ENCODE data around the gene MED15. TPM values are rescaled to one million over a fixed set of nuclear protein-coding genes. Genes with fewer than 3 reads are reported as not detected.
"Not testable (repeated sequence)": the region's sequence is repeated elsewhere in the genome, so short reads cannot be mapped to it uniquely, and the experiment has no call there.

The MED15 gene
- total RNA-seq, 1 experiment from 2014 or later = 14.7 TPM

- Histone ChIP-seq H3K4me3 (no peak overlapping the region), H3K27ac (no peak overlapping the region), H3K36me3 (no peaks in the 10 kb centered on the region), H3K27me3 (no peaks in the 10 kb centered on the region), H3K9me3 (replicated peaks) (no peaks in the 10 kb centered on the region), H3K4me1 (peaks cover 7% of the 10 kb centered on the region)
- DNase-seq = no peak
Observed at GRCh38 chr22:20471126-20471833, 36.1 kb upstream of the MED15 start.

- Histone ChIP-seq H3K4me1 (no peaks in the 10 kb centered on the region), H3K9me3 (replicated peaks) (no peaks in the 10 kb centered on the region), H3K27me3 (no peaks in the 10 kb centered on the region), H3K36me3 (no peaks in the 10 kb centered on the region), H3K4me3 (no peak overlapping the region), H3K27ac (no peak overlapping the region)
- DNase-seq = no peak
Observed at GRCh38 chr22:20472629-20473442, 34.6 kb upstream of the MED15 start.

GRCh38 chr22:20475115-20475436 lies 32.3 kb upstream of the MED15 start:
- Histone ChIP-seq H3K36me3 (no peaks in the 10 kb centered on the region), H3K4me1 (no peaks in the 10 kb centered on the region), H3K27ac (no peak overlapping the region), H3K27me3 (no peaks in the 10 kb centered on the region), H3K4me3 (no peak overlapping the region), H3K9me3 (replicated peaks) (no peaks in the 10 kb centered on the region)
- no peak for DNase-seq

- DNase-seq; H3K27me3 ChIP-seq; H3K36me3 ChIP-seq; H3K4me1 ChIP-seq; H3K4me3 ChIP-seq; H3K9me3 ChIP-seq (replicated peaks); H3K27ac ChIP-seq: not testable (repeated sequence)
Observed at GRCh38 chr22:20475569-20475968, 31.8 kb upstream of the MED15 start.

GRCh38 chr22:20478059-20478458 lies 29.4 kb upstream of the MED15 start:
- not testable (repeated sequence) for H3K9me3 ChIP-seq (replicated peaks); H3K36me3 ChIP-seq; H3K27ac ChIP-seq; DNase-seq; H3K27me3 ChIP-seq; H3K4me1 ChIP-seq; H3K4me3 ChIP-seq

GRCh38 chr22:20479612-20480196 lies 27.7 kb upstream of the MED15 start:
- Histone ChIP-seq H3K36me3 (no peaks in the 10 kb centered on the region; the same call in 1 of the 2 replicates), H3K27me3 (no peaks in the 10 kb centered on the region), H3K4me3 (no peak overlapping the region), H3K4me1 (no peaks in the 10 kb centered on the region), H3K9me3 (replicated peaks) (no peaks in the 10 kb centered on the region), H3K27ac (no peak overlapping the region)
- no peak for DNase-seq

- not testable (repeated sequence) for H3K4me1 ChIP-seq; H3K27me3 ChIP-seq; H3K27ac ChIP-seq; H3K36me3 ChIP-seq; DNase-seq; H3K4me3 ChIP-seq; H3K9me3 ChIP-seq (replicated peaks)
Observed at GRCh38 chr22:20483143-20483506, 24.3 kb upstream of the MED15 start.

GRCh38 chr22:20483771-20484170 lies 23.6 kb upstream of the MED15 start:
- no peak overlapping the region for H3K4me3 ChIP-seq
- no peaks in the 10 kb centered on the region for H3K9me3 ChIP-seq (replicated peaks)
- no peak for DNase-seq
- no peaks in the 10 kb centered on the region for H3K4me1 ChIP-seq
- peaks cover 3% of the 10 kb centered on the region for H3K36me3 ChIP-seq
- H3K27ac ChIP-seq = no peak overlapping the region
- H3K27me3 ChIP-seq = no peaks in the 10 kb centered on the region

GRCh38 chr22:20484948-20485683 lies 22.3 kb upstream of the MED15 start:
- Histone ChIP-seq H3K4me3 (no peak overlapping the region), H3K36me3 (peaks cover 3% of the 10 kb centered on the region), H3K27me3 (no peaks in the 10 kb centered on the region), H3K9me3 (replicated peaks) (no peaks in the 10 kb centered on the region), H3K4me1 (peaks cover 6% of the 10 kb centered on the region; the same call in 1 of the 2 replicates), H3K27ac (no peak overlapping the region)
- DNase-seq = no peak

GRCh38 chr22:20486229-20486628 lies 21.2 kb upstream of the MED15 start:
- H3K4me1 ChIP-seq = peaks cover 7% of the 10 kb centered on the region; the same call in 1 of the 2 replicates
- H3K9me3 ChIP-seq (replicated peaks) = no peaks in the 10 kb centered on the region
- no peak for DNase-seq
- peaks cover 3% of the 10 kb centered on the region for H3K36me3 ChIP-seq
- H3K27ac ChIP-seq = no peak overlapping the region
- no peaks in the 10 kb centered on the region for H3K27me3 ChIP-seq
- no peak overlapping the region for H3K4me3 ChIP-seq

GRCh38 chr22:20487715-20488114 lies 19.7 kb upstream of the MED15 start:
- H3K4me1 ChIP-seq = peaks cover 7% of the 10 kb centered on the region; the same call in 1 of the 2 replicates
- H3K27me3 ChIP-seq = no peaks in the 10 kb centered on the region
- H3K4me3 ChIP-seq = no peak overlapping the region
- H3K9me3 ChIP-seq (replicated peaks) = no peaks in the 10 kb centered on the region
- DNase-seq = no peak
- peaks cover 3% of the 10 kb centered on the region for H3K36me3 ChIP-seq
- H3K27ac ChIP-seq = no peak overlapping the region

GRCh38 chr22:20488946-20489345 lies 18.5 kb upstream of the MED15 start:
- peaks cover 7% of the 10 kb centered on the region; the same call in 1 of the 2 replicates for H3K4me1 ChIP-seq
- DNase-seq = no peak
- no peaks in the 10 kb centered on the region for H3K27me3 ChIP-seq
- no peaks in the 10 kb centered on the region for H3K9me3 ChIP-seq (replicated peaks)
- H3K36me3 ChIP-seq = peaks cover 3% of the 10 kb centered on the region; the same call in 1 of the 2 replicates
- no peak overlapping the region for H3K27ac ChIP-seq
- H3K4me3 ChIP-seq = no peak overlapping the region

GRCh38 chr22:20490183-20490940 lies 17.0 kb upstream of the MED15 start:
- no peak overlapping the region for H3K27ac ChIP-seq
- no peak for DNase-seq

GRCh38 chr22:20490941-20491307 lies 16.5 kb upstream of the MED15 start:
- Histone ChIP-seq H3K27ac (no peak overlapping the region), H3K4me3 (no peak overlapping the region), H3K4me1 (peaks cover 7% of the 10 kb centered on the region; the same call in 1 of the 2 replicates), H3K36me3 (peaks cover 3% of the 10 kb centered on the region; the same call in 1 of the 2 replicates), H3K27me3 (no peaks in the 10 kb centered on the region), H3K9me3 (replicated peaks) (no peaks in the 10 kb centered on the region)
- no peak for DNase-seq

More at GRCh38 chr22:20490183-20490940, 17.0 kb upstream of the MED15 start:
- Histone ChIP-seq H3K4me3 (no peak overlapping the region), H3K4me1 (peaks cover 7% of the 10 kb centered on the region; the same call in 1 of the 2 replicates), H3K27me3 (no peaks in the 10 kb centered on the region), H3K36me3 (peaks cover 3% of the 10 kb centered on the region; the same call in 1 of the 2 replicates), H3K9me3 (replicated peaks) (no peaks in the 10 kb centered on the region)

Measured in SJCRH30 (cell line).